Stimulated activated CD8-positive, alpha-beta memory T cell treated with anti-CD3 and anti-CD28 coated beads, Interleukin-4, amount 100 ng/mL, for 24 hours (primary cell): Measurements from ENCODE around the gene ZBTB7C.
"Not testable (repeated sequence)": the region's sequence is repeated elsewhere in the genome, so short reads cannot be mapped to it uniquely, and the experiment has no call there.

Experiments used
- DNase-seq: peaks from one replicate; pipeline ENCODE4 v3.0.0-alpha.2; 2020; ENCODE audit warnings: low read depth

ZBTB7C gene

DNA sequence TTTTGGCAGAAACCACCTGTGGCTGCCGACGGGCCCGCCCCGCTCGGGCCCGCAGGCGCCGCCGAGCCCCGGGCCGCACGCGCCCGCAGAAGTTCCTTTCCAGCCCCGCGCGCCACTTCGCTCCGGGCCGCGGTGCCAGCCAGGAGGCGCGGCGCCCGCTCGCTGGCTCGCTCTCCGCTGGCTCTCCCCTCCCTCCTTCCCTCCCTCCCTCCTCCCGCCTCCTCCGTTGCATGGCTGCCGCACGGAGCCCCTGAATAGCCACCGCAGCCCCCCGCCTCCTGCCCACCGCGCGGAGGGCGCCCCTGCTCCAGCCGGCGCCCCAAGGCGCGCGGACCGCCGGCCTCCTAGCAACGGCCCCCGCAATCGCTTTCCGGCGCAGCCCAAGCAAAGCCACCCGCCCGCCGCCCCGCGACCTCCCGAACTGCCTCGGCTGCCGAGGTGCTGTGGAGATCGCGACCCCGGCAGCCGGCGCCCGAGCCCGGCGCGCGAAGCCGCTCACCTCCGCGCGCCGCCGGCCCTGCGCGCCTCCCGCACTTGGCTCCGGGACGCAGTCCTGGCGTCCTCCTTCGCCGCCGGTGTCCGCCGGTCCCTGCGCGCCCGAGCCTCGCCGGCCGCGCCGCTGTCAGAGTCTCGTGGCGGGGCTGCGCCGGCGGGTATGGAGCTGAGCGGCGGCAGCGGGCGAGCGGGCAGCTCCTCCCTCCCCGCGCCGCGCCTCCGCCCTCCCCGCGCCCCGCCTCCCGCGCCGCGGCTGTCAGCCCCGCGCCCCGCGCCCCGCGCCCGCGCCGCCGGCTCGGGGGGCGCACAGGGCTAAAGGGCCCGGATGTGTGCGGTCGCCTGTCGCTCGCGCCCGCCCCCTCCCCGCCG lies at the start of gene ZBTB7C:
TSS of gene ZBTB7C (minus strand) at position 657 of the 864 bp plus-strand sequence.
- no peak for DNase-seq

DNA sequence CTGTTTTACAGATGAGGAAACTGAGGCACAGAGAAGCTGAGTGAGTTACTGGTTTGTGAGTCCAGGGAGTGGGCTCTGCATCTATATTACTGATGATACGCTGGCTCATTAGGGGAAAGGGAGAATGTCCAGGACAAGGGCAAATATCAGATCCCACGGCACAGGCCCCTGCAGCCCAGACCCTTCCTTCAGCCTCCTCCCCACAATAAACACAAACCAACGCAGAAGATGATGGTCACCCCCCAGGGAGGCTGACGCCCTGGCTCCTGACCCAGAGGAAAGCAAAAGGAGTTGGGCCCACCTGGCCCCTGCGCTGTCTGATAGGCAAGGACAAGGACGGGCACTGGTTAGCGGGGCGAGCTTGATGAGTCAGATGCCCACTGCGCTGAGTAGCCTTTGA lies 47.7 kb upstream of the ZBTB7C start:
- DNase-seq: no peak

DNA sequence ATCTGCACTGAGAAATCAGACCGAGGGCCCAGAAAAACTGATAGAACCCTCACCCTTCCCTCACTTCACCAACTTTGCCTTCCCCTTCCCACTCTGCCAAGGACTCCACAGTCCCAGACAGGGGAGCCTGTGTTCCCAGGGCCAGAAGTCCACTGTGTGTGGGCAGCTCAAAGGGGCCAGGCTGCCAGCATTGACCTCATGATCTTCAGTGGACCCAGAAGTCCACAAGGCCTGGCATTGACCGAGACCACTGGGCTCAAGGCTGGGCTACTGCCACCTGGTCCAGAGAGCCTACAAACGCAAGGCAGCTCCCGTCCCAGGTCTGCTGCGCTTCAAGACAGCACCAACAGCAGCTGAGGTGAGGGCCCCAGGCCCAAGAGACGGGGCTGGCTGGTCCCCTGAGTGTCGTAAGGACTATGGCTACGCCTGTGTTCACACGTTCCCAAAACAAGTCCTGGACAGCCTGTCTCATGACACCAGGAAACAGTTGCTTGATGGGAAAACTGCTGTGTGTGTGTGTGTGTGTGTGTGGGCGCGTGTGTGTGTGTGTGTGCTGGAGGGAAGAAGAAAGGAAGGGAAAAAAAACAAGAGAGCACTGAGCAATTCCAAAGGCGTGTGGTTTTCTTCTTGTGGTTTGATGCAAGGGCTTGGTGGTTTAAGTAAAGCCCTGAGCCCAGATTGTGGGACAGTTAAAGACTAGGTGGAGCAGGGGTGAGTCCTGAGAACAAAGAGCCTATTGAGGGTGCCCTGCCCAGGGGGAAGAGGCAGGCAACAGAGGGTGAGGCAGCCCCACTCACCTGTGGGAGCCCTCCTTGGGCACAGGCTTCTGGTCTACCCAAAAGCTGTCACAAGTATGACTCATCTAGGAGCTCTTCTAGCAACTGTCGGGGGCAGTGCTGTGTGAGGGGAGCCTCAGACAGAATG lies 46.6 kb upstream of the ZBTB7C start:
- DNase-seq: peak; percentile 13

DNA sequence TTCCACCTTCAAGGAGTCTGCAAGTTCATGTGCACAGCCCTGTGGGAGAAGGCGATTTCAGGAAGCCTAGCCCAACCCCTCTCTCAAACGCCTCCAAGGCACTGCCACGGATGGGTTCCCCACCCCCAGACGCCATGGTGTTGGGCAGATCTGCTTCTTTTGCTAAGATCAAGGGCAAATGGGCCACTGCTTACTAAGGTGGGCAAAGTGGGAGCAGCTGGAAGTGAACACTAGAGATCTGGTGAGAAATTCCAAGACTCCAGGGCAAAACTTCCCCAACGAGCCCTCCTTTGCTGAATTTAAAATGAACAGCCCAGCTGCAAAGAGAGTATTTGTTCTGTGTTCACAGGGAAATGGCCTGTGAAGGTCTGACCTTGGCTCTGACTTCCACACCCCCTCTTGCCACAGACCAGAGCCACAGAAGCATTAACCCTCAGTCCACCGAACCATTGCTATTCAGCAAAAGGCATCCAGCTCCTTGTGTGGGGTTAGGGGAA lies 45.1 kb upstream of the ZBTB7C start:
- DNase-seq: no peak

DNA sequence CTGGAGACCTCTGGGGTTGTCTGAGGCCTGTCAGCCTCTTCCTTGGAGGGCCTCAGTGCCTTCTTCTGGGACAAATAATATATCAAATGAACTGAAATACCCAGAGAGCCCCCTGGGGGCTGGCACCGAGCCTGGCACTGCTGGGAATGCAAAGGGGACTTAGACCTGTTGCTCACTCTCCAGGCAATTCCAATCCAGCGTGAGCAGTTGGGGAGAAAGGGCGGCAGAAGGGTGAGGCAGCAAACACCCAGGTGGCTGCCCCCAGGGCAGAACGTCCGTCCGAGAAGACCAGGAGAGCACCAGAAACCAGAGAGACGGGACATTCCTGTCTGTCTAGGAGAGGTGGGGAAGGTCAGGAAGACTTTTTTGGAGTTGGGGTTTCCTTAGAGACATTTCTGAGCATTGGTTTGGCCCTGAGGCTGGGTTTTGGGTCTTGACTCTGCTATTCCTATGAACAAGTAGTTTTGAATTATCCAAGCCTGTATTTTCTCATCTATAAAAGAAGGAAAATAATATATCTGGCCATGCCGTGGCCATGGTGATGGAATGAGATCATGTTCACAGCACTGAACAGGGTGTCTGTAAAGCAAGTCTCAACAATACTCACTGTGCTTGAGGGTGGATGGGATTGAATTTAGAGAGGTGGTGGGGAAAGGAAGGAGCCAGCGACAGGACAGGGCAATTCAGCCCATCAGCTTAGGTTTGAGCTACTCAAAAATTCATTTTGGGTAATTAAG lies 44.3 kb upstream of the ZBTB7C start:
- DNase-seq: no peak

DNA sequence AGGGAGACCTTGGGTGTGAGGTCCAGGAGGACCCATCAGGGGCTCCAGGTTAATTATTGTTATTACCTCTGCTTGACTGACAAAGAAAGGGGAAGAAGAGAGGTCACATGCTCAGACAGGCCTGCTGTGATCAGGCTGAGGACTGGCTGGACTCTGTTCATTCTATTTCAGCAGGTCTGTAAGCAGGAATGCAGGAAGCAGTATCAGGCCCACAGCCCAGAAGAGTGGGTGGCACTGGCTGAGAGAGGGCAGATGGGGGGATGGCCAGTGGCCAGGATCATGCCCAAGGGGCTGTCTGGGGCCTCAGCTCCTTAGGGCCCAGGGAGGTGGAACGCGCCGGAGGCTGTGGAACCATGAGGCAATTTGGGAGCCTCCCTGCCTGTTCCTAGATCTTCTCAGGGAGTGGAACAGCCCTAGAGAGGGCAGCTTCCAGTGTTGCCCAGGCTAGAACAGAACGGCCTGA lies 43.7 kb upstream of the ZBTB7C start:
- no peak for DNase-seq

DNA sequence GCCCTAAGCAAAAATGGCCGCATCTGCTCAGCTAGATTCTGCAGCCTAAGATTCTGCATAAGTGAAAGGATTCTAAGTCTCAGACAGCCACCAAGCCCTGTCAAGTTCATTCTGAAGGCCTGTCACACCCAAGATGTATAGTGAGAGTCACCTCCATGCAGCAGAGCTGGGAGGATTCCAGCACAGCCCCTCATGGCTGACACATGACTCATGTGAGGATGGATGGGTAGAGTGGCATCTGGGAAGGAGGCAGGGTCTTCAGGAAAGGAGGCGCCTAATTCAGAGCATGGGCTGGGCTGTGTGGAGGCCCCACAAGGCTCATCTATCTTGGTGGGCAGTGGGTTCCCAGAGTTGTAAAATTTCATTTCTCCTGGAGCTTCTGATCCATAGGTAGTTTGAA lies 41.5 kb upstream of the ZBTB7C start:
- DNase-seq: no peak

DNA sequence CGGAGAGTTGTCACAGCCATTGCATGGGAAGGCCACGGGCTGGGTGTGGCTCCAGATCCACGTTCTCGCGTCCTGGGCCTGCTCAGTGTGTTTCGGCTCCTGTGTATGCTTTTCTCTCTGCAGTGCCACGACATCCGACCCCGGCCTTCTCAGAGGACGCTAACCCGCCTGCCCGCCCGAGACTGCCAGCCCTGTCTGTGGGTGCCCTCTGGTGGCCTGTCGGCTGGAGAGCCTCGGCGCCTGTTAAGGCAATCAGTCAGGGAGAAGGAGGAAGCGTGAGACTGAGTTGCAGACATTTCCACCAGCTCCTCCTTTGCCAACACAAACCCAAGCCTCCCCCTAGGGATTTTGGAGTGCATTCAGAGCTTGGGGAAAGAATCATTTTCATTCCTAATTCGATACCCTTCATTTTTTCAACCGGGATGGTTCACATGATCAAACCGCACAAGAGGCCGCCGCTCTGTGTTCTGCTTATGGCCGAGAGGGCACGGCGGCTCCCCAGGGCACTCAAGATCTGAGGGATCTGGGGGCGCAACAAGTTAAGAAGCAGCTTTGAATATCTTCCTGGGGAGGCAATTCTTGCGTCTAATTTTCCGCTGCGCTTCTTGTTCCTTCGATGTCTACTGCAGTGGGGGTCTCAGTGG lies 37.5 kb upstream of the ZBTB7C start:
- DNase-seq: peak; percentile 54

DNA sequence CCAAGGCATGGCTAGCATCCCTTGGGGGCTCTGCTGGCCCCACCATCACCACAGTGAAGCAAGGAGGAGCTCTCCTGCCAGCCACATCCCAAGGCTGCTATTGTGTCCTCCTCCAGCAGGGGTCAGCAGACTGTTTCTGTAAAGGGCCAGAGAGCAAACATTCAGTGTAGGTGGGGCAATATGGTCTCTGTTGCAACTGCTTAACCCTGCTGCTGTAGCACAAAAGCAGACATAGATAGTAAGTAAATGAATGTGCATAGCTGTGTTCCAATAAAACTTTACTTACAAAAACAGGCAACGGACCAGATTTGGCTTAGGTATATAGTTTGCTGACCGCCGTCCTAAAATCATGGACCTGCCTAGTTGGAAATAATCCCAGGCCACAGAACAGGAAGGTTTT lies 36.4 kb upstream of the ZBTB7C start:
- peak; percentile 59 for DNase-seq

DNA sequence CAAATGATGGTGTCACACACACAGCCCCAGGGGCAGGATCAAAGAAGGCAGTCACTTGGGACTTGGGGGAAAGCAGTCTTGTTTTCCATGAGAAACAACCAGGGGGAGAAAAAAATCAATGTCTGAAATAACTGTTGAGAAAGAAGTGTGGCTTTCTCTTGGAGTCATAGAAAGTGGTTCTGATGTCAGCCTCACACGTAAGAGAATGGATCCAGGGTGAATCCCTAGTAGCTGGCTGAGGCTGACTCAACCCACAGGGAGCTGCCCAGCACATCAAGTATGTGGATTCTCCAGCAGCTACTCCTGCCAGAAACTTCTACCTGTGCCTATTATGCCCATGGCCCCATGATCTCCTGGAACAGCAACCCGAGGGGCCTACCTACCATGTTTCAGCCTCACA lies 33.6 kb upstream of the ZBTB7C start:
- DNase-seq: no peak

DNA sequence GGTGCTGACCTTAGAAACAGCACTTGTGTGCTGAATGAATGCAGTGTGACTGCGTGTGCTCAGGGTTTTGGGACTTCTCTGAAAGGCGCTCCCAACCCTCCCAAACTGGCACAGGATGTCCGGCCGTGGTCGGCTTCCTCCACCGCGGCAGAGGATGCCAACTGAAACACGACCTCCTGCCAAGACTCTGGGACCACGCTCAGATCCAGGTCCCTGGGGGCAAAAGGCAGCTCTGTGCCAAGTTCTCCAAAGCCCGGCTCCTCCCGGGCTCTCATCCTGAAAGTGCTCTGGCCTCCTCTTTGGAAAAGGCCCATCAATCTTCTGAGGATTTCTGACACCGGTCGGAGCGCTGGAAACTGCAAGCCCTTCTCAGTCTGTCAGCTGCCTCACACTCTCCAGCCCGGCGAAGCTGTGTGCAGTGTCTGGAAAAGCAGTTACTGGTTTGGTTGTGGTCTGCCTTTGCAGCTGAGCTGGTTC lies 32.3 kb upstream of the ZBTB7C start:
- DNase-seq: no peak

DNA sequence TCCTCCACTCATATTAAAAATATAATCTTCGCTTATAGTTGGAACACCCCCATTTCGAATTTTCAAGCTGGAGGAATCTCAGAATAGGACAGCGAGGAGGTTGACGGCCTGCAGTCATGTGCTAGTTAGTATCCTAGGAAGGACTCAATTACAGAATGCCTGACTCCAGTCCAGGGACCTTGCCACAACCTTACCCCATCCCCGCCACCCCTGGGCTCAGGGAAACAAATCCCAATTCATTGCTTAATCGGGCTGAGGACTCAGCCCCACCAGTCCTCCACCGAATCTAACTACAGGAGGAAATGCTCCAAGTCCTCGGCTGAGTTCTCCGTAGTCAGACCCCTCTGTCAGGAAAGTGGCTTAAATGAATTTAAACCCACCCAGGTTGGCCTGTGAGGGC lies 31.7 kb upstream of the ZBTB7C start:
- DNase-seq: no peak

DNA sequence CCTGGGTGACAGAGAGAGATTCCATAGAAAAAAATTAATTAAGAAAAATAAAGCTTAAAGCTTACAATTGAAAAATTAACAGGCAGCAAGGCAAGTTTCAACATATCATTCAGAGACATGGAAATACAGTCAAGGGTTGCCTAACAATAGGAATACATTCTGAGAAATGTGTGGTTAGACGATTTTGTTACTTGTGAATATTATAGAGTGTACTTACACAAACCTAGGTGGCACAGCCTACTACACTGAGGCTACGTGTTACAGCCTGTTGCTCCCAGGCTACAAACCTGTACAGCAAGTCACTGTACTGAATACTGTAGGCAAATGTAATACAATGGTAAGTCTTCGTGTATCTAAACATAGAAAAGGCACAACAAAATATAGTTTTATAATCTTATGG lies 27.7 kb upstream of the ZBTB7C start:
- no peak for DNase-seq

DNA sequence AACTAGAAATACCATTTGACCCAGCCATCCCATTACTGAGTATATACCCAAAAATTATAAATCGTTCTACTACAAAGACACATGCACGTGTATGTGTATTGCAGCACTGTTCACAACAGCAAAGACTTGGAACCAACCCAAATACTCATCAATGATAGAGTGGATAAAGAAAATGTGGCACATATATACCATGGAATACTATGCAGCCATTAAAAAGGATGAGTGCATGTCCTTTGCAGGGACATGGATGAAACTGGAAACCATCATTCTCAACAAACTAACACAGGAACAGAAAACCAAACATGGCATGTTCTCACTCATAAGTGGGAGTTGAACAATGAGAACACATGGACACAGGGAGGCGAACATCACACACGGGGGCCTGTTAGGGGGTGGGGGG lies 25.2 kb upstream of the ZBTB7C start:
- DNase-seq: not testable (repeated sequence)

DNA sequence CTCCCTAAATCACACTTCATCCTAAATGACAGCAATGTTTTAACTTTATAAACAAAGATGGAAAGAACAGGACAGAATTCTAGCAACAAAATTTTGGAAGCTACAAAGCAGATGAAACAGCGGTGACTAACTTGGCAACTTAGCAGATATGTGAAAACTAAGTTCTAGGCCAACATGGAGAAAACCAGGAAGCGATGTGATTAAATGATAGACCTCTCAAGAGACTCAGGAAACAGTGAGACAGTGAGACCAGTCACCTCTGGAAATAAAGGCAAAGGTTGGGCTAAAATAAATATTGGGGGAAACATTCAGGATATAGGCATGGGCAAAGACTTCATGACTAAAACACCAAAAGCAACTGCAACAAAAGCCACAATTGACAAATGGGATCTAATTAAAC lies 24.4 kb upstream of the ZBTB7C start:
- DNase-seq: no peak

DNA sequence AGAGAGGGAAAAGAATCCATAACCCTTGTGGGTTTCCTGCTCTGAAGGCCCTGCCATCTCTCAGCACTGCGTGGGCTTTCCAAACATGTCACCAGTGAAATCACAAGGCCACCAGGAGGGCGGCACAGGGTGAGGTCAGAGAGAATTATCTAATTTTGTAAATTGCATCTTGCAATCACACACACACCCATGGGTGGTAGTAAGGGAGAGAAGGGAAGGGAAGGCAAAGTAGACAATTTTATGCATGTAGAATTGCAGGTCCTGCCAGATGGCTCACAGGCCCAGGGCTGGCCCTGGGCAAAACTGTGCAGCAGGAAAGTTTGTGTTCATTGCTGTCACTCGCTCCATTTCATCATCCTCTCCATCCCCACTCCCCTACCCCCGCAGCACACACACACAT lies 21.0 kb upstream of the ZBTB7C start:
- no peak for DNase-seq

DNA sequence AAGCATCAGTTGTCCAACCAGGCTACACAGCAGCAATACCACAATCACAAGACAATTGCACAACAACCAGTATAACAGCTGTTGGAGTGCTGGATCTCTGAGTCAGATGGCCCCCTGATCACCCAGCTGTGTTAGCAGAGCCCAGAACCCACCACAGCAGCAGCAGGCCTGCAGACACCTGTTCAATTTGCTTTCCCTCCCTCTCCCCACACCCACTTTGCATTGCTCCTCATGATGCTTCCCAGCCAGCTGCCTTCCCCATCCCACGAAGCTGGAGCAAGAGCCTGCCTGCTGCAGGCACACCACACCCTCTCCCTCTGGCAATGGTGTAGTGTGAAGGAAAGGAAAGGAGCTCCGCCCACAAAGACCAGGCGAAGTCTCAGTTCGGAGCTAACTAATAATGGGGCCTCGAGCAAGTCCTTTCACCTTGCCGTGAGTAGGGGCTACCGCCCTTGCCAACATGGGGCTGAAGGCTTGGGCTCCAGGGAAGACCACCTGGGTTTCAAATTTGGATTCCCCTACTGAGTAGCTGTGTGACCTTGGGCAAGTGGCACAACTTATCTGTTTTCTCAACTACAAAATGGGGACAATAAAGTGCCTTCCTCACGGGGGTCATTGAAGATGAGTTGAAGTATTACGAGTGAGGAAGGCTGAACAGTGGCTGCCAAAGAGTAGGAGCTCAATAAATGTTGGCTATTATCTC lies 19.4 kb upstream of the ZBTB7C start:
- DNase-seq: no peak

DNA sequence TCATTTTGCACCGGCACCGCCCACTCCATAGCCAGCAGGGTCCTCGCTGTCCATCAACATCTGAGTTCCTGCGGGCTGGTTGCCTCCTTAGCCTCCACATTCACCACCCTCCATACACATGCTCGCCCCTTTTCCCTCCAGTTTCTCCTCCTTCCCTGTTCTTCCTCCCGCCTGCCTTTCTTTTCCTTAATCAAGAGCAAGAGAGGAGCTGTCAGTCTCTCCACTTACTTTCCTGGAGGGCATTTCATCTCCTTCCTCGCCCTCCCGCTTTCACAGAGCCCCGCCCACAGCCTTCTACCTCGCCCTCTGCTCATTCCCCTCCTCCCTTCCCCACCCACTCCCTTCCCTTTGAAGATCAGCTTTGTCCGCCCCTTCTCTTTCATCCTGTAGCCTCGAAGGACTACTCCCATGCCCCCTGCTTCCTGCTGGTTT lies 13.8 kb upstream of the ZBTB7C start:
- no peak for DNase-seq

DNA sequence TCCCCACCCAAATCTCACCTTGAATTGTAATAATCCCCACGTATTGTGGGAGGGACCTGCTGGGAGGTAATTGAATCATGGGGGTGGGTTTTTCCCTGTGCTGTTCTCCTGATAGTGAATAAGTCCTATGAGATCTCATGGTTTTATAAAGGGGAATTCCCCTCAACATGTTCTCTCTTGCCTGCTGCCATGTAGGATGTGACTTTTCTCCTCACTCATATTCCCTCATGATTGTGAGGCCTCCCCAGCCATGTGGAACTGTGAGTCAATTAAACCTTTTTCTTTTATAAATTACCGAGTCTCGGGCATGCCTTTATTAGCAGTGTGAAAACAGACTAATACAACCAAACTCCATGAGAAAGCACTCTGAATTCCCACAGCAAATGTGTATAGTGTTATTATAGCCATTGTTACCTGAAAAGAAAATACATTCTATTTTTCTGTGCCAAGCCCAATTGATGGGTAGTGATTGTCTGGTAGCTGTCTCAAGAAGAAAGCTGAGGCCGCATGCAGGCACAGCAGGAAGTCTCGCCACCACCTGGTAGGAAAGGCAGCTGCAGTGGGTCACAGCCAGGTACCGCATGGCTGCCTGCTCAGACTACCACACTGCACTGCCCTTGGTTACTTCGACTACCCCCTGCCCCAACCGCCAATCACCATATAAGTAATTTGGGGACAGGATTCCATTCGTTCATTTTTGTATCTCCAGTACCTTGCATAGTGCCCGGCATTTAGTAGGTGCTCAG lies 10.3 kb upstream of the ZBTB7C start:
- no peak for DNase-seq
